ENCODE data around the gene C5orf47.
"Not testable (repeated sequence)": the region's sequence is repeated elsewhere in the genome, so short reads cannot be mapped to it uniquely, and the experiment has no call there.

The C5orf47 gene

DNA sequence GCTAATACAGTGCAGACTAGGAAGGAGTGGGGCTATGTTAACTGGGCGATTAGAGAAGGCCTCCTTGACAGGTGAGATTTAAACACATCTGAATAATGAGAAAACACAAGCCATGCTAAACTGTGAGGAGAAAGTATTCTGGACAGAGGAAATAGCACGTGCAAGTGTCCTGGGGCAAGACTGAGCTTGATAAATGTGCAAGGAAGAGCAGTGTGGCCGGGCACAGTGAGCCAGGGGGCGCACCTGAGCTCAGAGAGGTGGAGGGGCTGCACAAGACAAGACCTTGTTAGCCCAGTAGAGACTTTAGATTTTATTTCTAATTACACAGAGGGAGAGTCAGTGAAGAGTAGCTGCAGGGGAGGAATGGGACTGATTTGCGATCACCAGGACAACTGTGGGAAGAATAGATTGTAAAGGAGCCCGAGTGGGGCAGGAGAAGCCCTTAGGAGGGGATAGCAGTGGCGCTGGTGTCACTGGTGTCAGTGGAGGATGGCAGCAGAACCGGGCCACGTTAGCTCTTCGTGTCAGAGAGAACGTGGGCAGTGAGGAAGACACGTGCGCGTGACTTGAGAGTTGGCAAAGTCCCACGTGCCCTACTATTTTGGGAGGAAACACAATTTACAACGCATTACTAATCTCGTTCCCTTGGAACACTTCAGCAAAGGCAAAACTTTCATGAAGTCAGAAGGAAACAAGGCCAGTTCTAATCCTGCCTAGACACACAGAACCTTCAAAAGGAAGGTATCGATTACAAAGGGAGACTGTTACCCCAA lies 17.9 kb upstream of the C5orf47 start:
- DNase-seq, result no peak

DNA sequence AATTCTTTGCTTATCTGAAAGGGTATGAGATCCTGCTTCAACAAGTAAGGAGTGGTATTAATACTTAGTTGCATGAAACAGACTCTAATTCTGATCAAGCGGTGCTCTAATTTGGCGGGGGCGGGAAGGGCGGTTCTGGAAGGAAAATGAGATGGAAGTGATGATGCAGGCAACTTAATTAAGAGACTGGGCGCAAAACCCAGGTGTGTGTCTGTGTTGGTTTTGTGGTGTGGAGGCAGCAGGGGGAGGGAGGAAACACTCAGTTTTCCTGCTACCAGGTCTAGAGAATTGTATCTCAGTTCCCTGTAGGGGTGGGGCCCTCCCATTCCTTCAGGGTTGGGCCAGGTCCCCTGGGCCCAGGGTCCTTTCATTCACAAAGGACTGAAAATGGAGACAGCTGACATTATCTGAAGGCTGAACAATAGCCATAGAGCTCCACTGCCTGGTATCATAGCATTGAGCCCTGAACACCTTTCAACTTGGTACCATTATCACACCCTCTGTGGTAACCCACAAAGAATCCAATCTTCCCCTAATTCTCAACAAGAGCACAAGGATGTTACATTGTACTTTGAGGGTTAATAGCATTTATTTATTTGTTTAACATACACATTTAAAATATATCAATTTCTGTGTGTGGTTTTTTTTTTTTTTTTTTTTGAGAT lies 17.2 kb upstream of the C5orf47 start:
- no peak for DNase-seq

DNA sequence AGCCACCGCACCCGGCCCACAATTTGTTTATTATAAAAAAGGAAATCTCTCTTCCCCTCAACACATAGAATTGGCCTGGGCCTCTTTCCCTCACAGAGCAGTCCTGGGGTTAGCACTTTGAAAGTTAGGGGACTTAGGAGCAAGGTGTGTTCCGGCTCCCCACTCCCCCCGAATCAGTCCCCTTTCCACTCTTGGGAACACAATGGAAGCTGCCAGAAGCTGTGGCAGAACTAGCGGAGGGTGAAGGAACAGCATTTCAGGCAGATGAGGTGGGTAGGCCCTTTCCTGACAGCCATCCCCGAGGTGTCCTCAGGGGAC lies 16.4 kb upstream of the C5orf47 start:
- no peak for DNase-seq

DNA sequence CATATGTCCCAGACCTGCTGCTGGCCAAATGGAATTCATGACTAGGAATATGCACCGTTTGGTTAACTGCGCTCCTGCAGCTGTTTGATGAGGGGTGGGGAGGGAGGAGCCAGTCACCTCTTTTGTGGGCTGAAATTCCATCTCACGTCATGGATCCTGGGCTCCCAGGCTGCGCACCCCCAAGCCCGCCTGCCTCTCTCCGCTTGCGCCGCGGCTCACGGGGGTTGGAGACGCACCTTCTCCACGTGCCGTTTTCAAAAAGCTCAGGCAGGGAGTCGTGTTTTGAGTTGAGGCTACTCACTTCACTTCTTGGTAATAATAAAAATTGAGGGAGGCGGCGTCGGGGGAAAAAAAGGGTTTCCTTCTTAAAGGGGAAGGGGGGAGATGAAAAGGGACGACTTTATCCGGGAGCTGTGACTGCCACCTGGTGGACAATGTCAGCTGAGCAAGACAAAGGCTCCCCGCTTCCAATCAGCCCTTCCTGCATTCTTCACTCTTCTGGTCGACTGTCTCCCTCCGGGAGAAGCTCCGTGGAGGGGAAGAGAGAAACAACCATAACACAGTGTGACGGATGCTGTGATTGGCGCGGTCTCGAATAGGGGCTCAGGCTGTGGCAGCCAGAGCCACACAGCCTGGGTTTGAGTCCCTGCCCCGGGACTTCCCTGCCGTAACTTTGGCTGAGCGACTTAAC lies 15.9 kb upstream of the C5orf47 start:
- DNase-seq, result peak; percentile 59

DNA sequence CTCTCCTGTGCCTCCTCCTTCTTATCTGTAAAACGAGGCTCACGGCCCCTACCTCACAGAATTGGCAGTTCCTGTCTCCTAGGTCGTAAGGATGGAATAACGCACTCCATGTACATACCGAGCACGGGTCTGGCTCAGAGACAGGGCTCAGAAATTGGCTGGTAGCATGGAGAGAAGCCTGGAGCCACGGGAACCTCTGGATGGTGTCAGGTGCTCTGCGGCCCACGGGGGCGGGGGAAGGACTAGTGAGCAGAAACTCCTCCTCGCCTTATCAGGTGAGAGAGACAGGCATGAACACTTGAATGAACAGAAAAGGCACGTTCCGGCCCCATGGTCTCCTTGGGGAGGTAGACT lies 15.4 kb upstream of the C5orf47 start:
- DNase-seq, result no peak

- DNase-seq, result no peak
Observed at GRCh38 chr5:173974688-173975239, 14.2 kb upstream of the C5orf47 start.

DNA sequence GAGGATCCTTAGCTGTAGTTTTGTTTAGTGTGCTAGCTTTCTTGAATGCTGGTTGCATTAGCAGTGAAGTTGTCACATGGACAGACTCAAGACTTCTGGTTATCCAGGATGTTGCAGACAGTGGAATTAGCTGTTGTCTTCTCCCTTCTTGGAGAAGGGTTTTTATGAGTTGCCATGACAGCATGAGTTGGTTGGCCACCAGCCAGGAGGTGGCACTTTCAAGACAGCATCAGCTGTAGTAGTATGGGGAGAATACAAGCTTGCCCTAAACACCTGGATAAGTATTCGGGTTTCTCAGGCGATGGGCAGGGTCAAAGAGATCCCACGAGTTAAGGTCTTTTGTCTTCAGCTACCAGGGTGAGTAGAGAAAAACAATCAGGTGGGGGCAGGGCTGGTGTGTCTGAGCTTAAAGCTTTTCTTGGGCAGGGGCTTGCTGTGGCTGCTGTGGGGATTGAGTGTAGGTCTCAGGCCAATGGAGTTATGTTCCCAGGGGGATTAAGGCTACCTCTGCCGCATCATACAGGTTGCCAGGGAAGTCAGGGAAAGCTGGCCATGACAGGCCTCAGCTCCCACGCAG lies 7.7 kb upstream of the C5orf47 start:
- no peak for DNase-seq

DNA sequence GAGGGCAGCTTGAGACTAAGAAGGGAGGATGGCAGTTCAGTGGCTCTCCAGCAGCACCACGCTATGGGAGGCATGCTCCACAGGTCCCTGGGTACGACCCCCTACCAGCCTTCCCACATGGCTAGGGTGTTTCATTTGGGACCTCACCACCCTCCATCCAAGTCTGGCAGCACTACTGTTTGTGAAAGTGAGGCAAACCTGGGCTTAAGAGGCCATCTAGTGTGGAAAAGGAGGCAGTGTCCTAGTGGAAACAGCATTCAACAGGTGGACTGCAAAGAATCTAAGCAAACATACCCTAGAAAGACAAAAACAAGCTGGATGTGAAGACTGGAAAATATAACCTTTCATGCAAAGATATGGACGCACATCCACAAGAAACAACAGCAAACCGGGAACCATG lies 4.8 kb upstream of the C5orf47 start:
- DNase-seq, result no peak

DNA sequence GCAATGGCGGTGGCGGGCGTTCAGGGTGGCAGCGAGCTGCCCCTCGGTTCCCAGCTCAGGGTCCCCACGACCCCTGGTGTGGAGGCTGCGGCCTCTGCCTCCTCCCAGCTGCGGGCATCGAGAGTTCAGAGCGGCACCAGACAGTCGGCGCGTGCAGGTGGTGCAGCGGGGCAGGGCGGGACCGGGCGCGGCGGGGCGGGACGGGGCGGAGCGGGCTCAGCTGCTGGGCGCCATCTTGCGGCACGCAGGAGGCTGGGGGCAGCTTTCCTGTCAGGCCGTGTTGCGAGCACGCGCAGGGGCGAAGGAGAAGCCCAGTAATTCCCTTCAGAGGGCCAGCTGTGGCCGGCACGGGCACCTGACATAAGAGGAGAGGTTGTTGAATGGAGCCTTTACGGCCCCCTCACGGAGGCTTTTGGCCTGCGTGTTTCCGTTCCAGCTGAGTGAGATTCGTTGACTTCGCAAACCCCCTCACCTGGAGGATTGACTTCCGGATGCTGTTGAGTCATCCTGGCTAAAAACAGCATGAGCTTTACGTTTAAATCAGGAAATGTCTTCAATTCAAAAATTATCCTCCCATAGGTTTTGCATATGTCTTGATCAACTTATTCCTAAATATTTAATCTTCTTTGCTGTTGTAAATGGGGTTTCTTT lies 587 bp downstream of the C5orf47 start:
- no peak for DNase-seq

GRCh38 chr5:173997331-173997730 lies 8.4 kb downstream of the C5orf47 start:
- DNase-seq, result no peak

GRCh38 chr5:173998531-173998930 lies 9.6 kb downstream of the C5orf47 start:
- DNase-seq, result no peak

GRCh38 chr5:174000076-174000475 lies 11.1 kb downstream of the C5orf47 start:
- DNase-seq, result no peak

- no peak for DNase-seq
Observed at GRCh38 chr5:174003795-174004194, 14.8 kb downstream of the C5orf47 start.

- DNase-seq, result no peak
Observed at GRCh38 chr5:174008922-174009321, 20.0 kb downstream of the C5orf47 start.

DNA sequence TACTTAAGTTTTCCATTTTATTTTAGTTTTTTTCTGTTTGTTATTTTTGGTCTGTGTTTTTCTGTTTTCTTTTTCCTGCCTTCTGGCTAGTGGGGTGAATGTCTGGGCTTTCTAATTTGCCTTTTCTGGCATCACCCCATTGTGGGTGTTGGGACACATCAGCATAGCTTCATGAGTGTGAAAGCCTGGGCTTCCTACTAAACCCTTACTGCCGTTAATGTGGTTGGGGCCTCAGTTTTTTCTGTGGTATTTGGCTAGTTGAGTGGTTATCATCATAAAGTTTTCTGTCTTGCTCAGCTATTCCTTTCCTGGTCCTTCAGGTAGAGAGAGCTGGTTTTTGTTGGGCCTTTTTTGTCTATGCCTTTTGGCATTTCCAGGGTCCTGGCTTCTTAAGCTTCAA lies 21.4 kb downstream of the C5orf47 start:
- no peak for DNase-seq

GRCh38 chr5:174011441-174011840 lies 22.5 kb downstream of the C5orf47 start:
- DNase-seq, result no peak

DNA sequence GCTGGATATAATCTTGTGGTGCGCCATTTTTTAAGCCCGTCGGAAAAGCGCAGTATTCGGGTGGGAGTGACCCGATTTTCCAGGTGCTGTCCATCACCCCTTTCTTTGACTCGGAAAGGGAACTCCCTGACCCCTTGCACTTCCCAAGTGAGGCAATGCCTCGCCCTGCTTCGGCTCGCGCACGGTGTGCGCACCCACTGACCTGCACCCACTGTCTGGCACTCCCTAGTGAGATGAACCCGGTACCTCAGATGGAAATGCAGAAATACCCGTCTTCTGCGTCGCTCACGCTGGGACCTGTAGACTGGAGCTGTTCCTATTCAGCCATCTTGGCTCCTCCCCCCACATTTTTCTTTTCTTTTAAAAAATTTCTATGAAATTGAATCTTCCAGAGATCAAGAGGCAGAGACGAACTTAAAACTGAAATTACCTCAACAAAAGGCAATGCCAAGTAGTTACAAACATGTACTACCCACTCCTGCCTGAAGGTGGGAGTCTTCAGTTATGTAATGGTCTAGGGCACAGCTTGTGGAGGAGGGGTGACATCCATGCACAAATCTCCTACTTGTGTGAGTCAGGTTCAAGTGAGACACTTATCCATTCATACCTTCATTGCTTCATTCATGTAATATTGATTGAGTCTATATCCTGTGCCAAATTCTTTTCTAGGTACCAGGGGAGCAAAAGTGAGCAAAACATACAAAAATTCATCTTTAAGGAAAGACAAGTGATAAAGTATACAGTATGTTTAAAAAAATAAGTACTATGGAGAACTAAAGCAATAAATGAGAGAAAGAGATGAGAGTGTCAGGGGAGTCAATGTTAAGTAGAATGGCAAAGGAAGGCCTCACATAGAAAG lies 31.3 kb downstream of the C5orf47 start:
- not testable (repeated sequence) for DNase-seq

GRCh38 chr5:174020928-174021304 lies 31.9 kb downstream of the C5orf47 start:
- DNase-seq, result no peak

GRCh38 chr5:174022384-174023095 lies 33.6 kb downstream of the C5orf47 start:
- DNase-seq, result no peak

- DNase-seq, result no peak
Observed at GRCh38 chr5:174030286-174030685, 41.3 kb downstream of the C5orf47 start.

Data from central memory CD4-positive, alpha-beta T cell (primary cell).